Neural crest cell (in vitro differentiated cells): Measurements from ENCODE around the gene MSANTD4. TPM values are rescaled to one million over a fixed set of nuclear protein-coding genes. Genes with fewer than 3 reads are reported as not detected.
"Not testable (repeated sequence)": the region's sequence is repeated elsewhere in the genome, so short reads cannot be mapped to it uniquely, and the experiment has no call there.

ENCODE experiments used
- DNase-seq: peaks from one replicate; pipeline ENCODE4 v3.0.0; 2021; ENCODE audit warnings: low read depth, mixed read lengths, low spot score
- H3K27ac Mint-ChIP-seq: one replicate; pipeline ENCODE4 v1.8.0; 2021; ENCODE audit warnings: mild to moderate bottlenecking, mixed read lengths; ENCODE audit not compliant: unreplicated experiment
- H3K27me3 Mint-ChIP-seq: 2 replicates; pipeline ENCODE4 v1.8.0; 2021; ENCODE audit warnings: low read depth, mild to moderate bottlenecking, mixed read lengths
- H3K36me3 Mint-ChIP-seq: 2 replicates; pipeline ENCODE4 v1.8.0; 2021; ENCODE audit warnings: low read depth, mild to moderate bottlenecking, mixed read lengths
- H3K4me1 Mint-ChIP-seq: 2 replicates; pipeline ENCODE4 v1.8.0; 2021; ENCODE audit warnings: mixed read lengths
- H3K4me3 Mint-ChIP-seq: one replicate; pipeline ENCODE4 v1.8.0; 2021; ENCODE audit warnings: mild to moderate bottlenecking, mixed read lengths
- H3K9me3 Mint-ChIP-seq: 2 replicates; pipeline ENCODE4 v1.8.0; 2021; ENCODE audit warnings: mixed read lengths
- CTCF ChIP-seq: fragments of 200-600 bp; sonication (generic); conservative IDR thresholded peaks from 2 replicates; pipeline ENCODE4 v1.5.0; 2021; ENCODE audit warnings: antibody characterized with exemption, mild to moderate bottlenecking
- total RNA-seq: library from RNA; stranded (reverse); gene quantifications from 2 replicates; pipeline ENCODE4 v1.2.1, GENCODE V29; 2021

Gene MSANTD4
- total RNA-seq, 1 donor from 2014 or later, result 21.8 TPM

GRCh38 chr11:106012744-106013143 is 9.3 kb downstream of the MSANTD4 start:
- Mint-ChIP-seq H3K9me3 (no peaks in the 10 kb centered on the region), H3K27me3 (no peaks in the 10 kb centered on the region), H3K4me1 (peaks cover 36% of the 10 kb centered on the region), H3K4me3 (no peak overlapping the region), H3K36me3 (peaks cover 25% of the 10 kb centered on the region), H3K27ac (no peak overlapping the region)
- TF ChIP-seq CTCF, result no peak
- no peak for DNase-seq

DNA sequence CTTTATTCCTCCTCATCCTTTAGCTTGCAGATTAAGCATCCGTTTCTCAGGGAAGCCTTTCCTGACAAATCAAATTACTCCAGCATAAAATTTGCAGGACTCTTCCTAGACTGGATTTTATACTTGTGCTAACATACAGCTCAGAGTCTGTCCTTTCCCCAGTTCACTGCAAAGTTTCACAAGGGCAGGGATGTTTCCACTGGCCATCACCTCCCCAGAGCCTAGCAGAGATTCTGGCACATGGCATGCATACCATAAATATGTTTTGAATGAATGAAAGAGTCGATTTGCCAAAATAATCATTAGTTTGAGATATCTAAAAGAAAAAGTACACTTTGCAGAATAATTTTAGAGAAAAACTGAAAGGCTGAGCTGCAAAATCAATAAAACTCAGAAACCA is 10.6 kb downstream of the MSANTD4 start:
- H3K27ac Mint-ChIP-seq, result no peak overlapping the region
- no peak for DNase-seq
- H3K27me3 Mint-ChIP-seq, result no peaks in the 10 kb centered on the region
- no peak overlapping the region for H3K4me3 Mint-ChIP-seq
- H3K4me1 Mint-ChIP-seq, result peaks cover 34% of the 10 kb centered on the region
- H3K36me3 Mint-ChIP-seq, result peaks cover 37% of the 10 kb centered on the region
- no peaks in the 10 kb centered on the region for H3K9me3 Mint-ChIP-seq
- no peak for TF ChIP-seq CTCF

DNA sequence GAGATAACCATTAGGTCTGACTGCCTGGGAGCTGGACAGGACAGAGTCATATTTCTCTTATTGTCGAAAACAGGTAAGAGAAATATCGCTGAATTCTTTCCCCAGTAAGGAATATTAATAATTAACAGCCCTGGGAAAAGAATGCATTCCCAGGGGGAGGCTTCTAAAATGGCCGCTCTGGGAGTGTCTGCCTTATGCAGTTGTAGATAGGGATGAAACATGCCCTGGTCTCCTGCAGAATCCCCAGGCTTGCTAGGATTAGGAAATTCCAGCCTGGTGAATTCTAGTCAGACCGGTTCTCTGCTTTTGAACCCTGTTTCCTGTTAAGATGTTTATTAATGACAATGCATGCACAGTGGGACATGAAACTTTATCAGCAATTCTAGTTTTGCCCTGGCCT is 18.9 kb downstream of the MSANTD4 start:
- not testable (repeated sequence) for H3K9me3 Mint-ChIP-seq, H3K27me3 Mint-ChIP-seq, DNase-seq, H3K27ac Mint-ChIP-seq, H3K4me1 Mint-ChIP-seq, H3K4me3 Mint-ChIP-seq
- peaks cover 56% of the 10 kb centered on the region for H3K36me3 Mint-ChIP-seq

DNA sequence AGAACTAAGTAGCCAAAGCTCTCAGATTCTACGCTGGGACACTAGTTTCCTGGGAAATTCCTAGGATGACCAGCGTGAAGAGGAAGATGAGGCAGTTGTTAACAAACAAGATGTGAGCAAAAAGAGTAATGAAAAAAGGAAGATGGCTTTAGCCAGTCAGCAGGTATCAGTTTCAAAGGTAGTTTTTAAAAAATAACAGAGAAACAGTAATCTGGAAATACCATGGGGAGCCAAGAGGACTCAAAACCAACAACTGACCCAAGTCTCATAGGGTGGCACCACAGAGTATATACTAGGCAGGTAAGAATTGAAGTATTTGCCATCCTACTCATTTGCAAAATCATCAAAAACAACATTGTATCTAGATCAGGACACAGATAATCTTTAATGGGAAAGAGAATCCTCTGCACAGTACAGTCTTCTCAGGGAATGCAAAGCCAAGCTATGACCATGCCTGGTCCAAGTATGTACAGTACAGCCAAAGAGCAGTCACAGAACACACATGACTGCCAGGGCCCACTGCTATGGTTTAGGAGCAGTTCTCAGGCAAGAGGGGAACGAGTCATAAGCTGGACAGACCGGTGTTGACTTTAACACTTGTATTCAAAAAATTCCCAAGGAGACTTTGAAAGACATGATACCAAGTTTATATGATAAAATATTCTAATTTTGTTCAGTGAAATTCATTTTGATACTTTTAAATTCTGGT is 20.6 kb downstream of the MSANTD4 start:
- no peak for TF ChIP-seq CTCF
- no peak for DNase-seq
- Mint-ChIP-seq H3K4me1 (no peaks in the 10 kb centered on the region), H3K27ac (no peak overlapping the region), H3K36me3 (peaks cover 44% of the 10 kb centered on the region), H3K27me3 (no peaks in the 10 kb centered on the region), H3K9me3 (peaks cover 6% of the 10 kb centered on the region), H3K4me3 (no peak overlapping the region)

GRCh38 chr11:105991888-105992287 is 30.2 kb downstream of the MSANTD4 start:
- Mint-ChIP-seq H3K4me3 (no peak overlapping the region), H3K9me3 (peaks cover 10% of the 10 kb centered on the region)

More at GRCh38 chr11:105991888-105992287, 30.2 kb downstream of the MSANTD4 start:
- Mint-ChIP-seq H3K4me1 (no peaks in the 10 kb centered on the region), H3K36me3 (peaks cover 19% of the 10 kb centered on the region), H3K27me3 (no peaks in the 10 kb centered on the region), H3K27ac (no peak overlapping the region)
- TF ChIP-seq CTCF, result no peak
- no peak for DNase-seq
